CD14-positive monocyte (primary cell): ENCODE data around the gene FKBP10. TPM values are rescaled to one million over a fixed set of nuclear protein-coding genes. Genes with fewer than 3 reads are reported as not detected.

Experiments
- DNase-seq, 3 donors: peaks; one replicate each; pipeline ENCODE4 v3.0.0-alpha.2; 2011 to 2022
- H2AFZ ChIP-seq: 2 replicates; pipeline ENCODE4 v1.6.0; 2012; ENCODE audit warnings: mild to moderate bottlenecking, low read depth, low read length, inconsistent platforms; ENCODE audit not compliant: insufficient read depth, poor library complexity, severe bottlenecking
- H3K27ac ChIP-seq, 2 donors: 1 replicate in 1 of 2; 2 replicates in 1 of 2; pipeline ENCODE4 v1.5.1; 2012 to 2013; ENCODE audit warnings: low read length in 2 of 2, control low read depth in 1 of 2, inconsistent platforms in 1 of 2, low read depth in 1 of 2, mild to moderate bottlenecking in 1 of 2
- H3K27me3 ChIP-seq, 2 donors: one replicate each; pipeline versions ENCODE4 v1.6.0 to v1.6.1; 2011 to 2013; ENCODE audit warnings: low read length in 2 of 2; ENCODE audit not compliant: control insufficient read depth in 2 of 2, insufficient read depth in 2 of 2
- H3K36me3 ChIP-seq, 2 donors: replicated peaks in 1 of 2; 1 replicate in 1 of 2; 2 replicates in 1 of 2; pipeline versions ENCODE4 v1.5.1 to v1.6.1; 2012 to 2013; ENCODE audit warnings: low read length in 2 of 2, control low read depth in 1 of 2, inconsistent platforms in 1 of 2, mild to moderate bottlenecking in 1 of 2; ENCODE audit not compliant: insufficient read depth in 2 of 2, control insufficient read depth in 1 of 2
- H3K4me1 ChIP-seq, 2 donors: 1 replicate in 1 of 2; 2 replicates in 1 of 2; pipeline versions ENCODE4 v1.5.1 to v1.6.1; 2012 to 2013; ENCODE audit warnings: low read length in 2 of 2, control low read depth in 1 of 2, inconsistent platforms in 1 of 2, mild to moderate bottlenecking in 1 of 2, moderate library complexity in 1 of 2; ENCODE audit not compliant: insufficient read depth in 2 of 2, control insufficient read depth in 1 of 2
- H3K4me2 ChIP-seq: replicated peaks from 2 replicates; pipeline ENCODE3; 2012; ENCODE audit warnings: low read length, moderate library complexity, mild to moderate bottlenecking; ENCODE audit not compliant: poor library complexity, severe bottlenecking; ENCODE audit errors: extremely low read depth
- H3K4me3 ChIP-seq, 3 experiments: fragments of 200-600 bp in 1 of 3; sonication (generic) in 1 of 3; replicated peaks in 1 of 3; 1 replicate in 2 of 3; 2 replicates in 1 of 3; pipeline ENCODE4 v1.5.1; 2011 to 2013; ENCODE audit warnings: low read length in 3 of 3, mild to moderate bottlenecking in 3 of 3, control low read depth in 2 of 3, low read depth in 2 of 3, inconsistent platforms in 1 of 3, moderate library complexity in 1 of 3
- H3K79me2 ChIP-seq: 2 replicates; pipeline ENCODE4 v1.6.0; 2012; ENCODE audit warnings: mild to moderate bottlenecking, control low read depth, inconsistent platforms, low read length, moderate library complexity; ENCODE audit not compliant: insufficient read depth
- H3K9ac ChIP-seq: 2 replicates; pipeline ENCODE4 v1.6.0; 2017; ENCODE audit warnings: low read length, mild to moderate bottlenecking; ENCODE audit not compliant: insufficient read depth, poor library complexity, severe bottlenecking
- H3K9me3 ChIP-seq, 2 donors: replicated peaks in 1 of 2; 1 replicate in 1 of 2; 2 replicates in 1 of 2; pipeline versions ENCODE4 v1.5.1 to v1.6.1; 2012 to 2013; ENCODE audit warnings: low read length in 2 of 2, control low read depth in 1 of 2; ENCODE audit not compliant: control insufficient read depth in 1 of 2, insufficient read depth in 1 of 2
- H4K20me1 ChIP-seq: 2 replicates; pipeline ENCODE4 v1.6.0; 2012; ENCODE audit warnings: mild to moderate bottlenecking, low read length, control low read depth, moderate library complexity; ENCODE audit not compliant: insufficient read depth
- H3K27ac Mint-ChIP-seq, 7 donors: one replicate each; pipeline ENCODE4 v1.8.0; 2020; ENCODE audit warnings: mild to moderate bottlenecking in 7 of 7, mixed read lengths in 7 of 7, moderate library complexity in 6 of 7, inconsistent platforms in 2 of 7
- H3K27me3 Mint-ChIP-seq, 3 donors: one replicate each; pipeline ENCODE4 v1.8.0; 2021 to 2022; ENCODE audit warnings: low read depth in 3 of 3, mild to moderate bottlenecking in 3 of 3, mixed read lengths in 3 of 3, moderate library complexity in 3 of 3, inconsistent platforms in 1 of 3
- H3K36me3 Mint-ChIP-seq, 2 donors: one replicate each; pipeline ENCODE4 v1.8.0; 2020; ENCODE audit warnings: mixed read lengths in 2 of 2, inconsistent platforms in 1 of 2, mild to moderate bottlenecking in 1 of 2
- H3K4me1 Mint-ChIP-seq: one replicate; pipeline ENCODE4 v1.8.0; 2020; ENCODE audit warnings: mild to moderate bottlenecking, mixed read lengths
- H3K4me3 Mint-ChIP-seq, 2 donors: one replicate each; pipeline ENCODE4 v1.8.0; 2020; ENCODE audit warnings: mild to moderate bottlenecking in 2 of 2, mixed read lengths in 2 of 2, moderate library complexity in 1 of 2
- H3K9me3 Mint-ChIP-seq, 7 donors: one replicate each; pipeline ENCODE4 v1.8.0; 2020 to 2022; ENCODE audit warnings: mixed read lengths in 7 of 7, mild to moderate bottlenecking in 6 of 7, moderate library complexity in 6 of 7, inconsistent platforms in 2 of 7
- WGBS: methylation state at CpG from one replicate; pipeline ENCODE4 v1.1.5; 2013; ENCODE audit warnings: missing lambda C conversion rate; ENCODE audit not compliant: insufficient coverage; 5-methylcytosine and 5-hydroxymethylcytosine counted together
- intact Hi-C, 2 donors: fragments of 100-400 bp; cut with micrococcal nuclease; formaldehyde crosslinking; loops; one replicate each; pipeline versions ENCODE4 v1.15.0 to v1.15.1; 2023
- polyA plus RNA-seq, 3 donors: library from polyadenylated mRNA; depleted of rRNA in 1 of 3; unstranded in 2 of 3; stranded (reverse) in 1 of 3; fragments of 300-500 nt in 2 of 3; fragments of >200 nt in 1 of 3; fragmentation: Illumina TruSeq in 2 of 3; gene quantifications; 1 replicate in 2 of 3; 2 replicates in 1 of 3; pipeline ENCODE4 v1.2.3, GENCODE V29; 2012 to 2021
- TF ChIP-seq, protein P1 (sequence below): fragments of 200-600 bp; IDR thresholded peaks from one replicate; pipeline ENCODE4 v1.8.0; 2022; ENCODE audit warnings: antibody characterized with exemption, mild to moderate bottlenecking

Gene FKBP10
- polyA plus RNA-seq, 3 donors, result not detected

DNA sequence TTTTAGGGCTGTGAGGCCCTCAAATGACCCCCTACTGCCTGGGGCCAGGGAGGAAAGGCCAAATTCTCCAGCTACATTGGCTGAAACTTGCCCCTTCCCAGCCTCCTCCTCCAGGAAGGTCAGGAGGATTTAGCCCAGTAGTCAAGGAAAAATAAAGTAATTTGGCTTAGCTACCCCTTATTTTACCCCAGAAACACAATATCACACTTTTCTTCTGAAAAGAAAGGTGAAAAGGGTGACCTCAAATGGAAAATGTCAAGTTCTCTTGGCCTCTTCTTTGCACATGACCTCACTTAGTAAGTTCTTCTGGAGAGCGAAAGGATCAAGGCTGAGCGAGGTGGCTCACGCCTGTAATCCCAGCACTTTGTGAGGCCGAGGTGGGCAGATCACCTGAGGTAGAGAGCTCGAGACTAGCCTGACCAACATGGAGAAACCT lies 18.2 kb upstream of the FKBP10 start:
- no peaks in the 10 kb centered on the region for H3K9me3 ChIP-seq
- H3K4me1 ChIP-seq, result peaks cover 11% of the 10 kb centered on the region in 2 donors
- Mint-ChIP-seq H3K4me3 (no peak overlapping the region), H3K36me3 (no peaks in the 10 kb centered on the region), H3K4me1 (peaks cover 22% of the 10 kb centered on the region), H3K27ac (no peak overlapping the region), H3K27me3 (peaks cover 2 to 6% (median 5%) of the 10 kb centered on the region in 3 donors), H3K9me3 (peaks cover 0 to 2% (median 0%) of the 10 kb centered on the region in 7 donors)
- DNase-seq, result no peak
- intact Hi-C loops, result no loop called here
- 100% methylated on average over 3 of the region's 5 CpGs for WGBS
- no peak overlapping the region for H3K27ac ChIP-seq
- H3K36me3 ChIP-seq, result no peaks in the 10 kb centered on the region
- TF ChIP-seq, protein P1, sequence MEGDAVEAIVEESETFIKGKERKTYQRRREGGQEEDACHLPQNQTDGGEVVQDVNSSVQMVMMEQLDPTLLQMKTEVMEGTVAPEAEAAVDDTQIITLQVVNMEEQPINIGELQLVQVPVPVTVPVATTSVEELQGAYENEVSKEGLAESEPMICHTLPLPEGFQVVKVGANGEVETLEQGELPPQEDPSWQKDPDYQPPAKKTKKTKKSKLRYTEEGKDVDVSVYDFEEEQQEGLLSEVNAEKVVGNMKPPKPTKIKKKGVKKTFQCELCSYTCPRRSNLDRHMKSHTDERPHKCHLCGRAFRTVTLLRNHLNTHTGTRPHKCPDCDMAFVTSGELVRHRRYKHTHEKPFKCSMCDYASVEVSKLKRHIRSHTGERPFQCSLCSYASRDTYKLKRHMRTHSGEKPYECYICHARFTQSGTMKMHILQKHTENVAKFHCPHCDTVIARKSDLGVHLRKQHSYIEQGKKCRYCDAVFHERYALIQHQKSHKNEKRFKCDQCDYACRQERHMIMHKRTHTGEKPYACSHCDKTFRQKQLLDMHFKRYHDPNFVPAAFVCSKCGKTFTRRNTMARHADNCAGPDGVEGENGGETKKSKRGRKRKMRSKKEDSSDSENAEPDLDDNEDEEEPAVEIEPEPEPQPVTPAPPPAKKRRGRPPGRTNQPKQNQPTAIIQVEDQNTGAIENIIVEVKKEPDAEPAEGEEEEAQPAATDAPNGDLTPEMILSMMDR, result no peak
- H2AFZ ChIP-seq, result no peak overlapping the region
- no peak overlapping the region for H3K9ac ChIP-seq
- no peaks in the 10 kb centered on the region for H4K20me1 ChIP-seq
- H3K4me3 ChIP-seq, result no peak overlapping the region
- H3K4me2 ChIP-seq, result no peak overlapping the region
- H3K27me3 ChIP-seq, result no peaks in the 10 kb centered on the region
- no peaks in the 10 kb centered on the region for H3K79me2 ChIP-seq

DNA sequence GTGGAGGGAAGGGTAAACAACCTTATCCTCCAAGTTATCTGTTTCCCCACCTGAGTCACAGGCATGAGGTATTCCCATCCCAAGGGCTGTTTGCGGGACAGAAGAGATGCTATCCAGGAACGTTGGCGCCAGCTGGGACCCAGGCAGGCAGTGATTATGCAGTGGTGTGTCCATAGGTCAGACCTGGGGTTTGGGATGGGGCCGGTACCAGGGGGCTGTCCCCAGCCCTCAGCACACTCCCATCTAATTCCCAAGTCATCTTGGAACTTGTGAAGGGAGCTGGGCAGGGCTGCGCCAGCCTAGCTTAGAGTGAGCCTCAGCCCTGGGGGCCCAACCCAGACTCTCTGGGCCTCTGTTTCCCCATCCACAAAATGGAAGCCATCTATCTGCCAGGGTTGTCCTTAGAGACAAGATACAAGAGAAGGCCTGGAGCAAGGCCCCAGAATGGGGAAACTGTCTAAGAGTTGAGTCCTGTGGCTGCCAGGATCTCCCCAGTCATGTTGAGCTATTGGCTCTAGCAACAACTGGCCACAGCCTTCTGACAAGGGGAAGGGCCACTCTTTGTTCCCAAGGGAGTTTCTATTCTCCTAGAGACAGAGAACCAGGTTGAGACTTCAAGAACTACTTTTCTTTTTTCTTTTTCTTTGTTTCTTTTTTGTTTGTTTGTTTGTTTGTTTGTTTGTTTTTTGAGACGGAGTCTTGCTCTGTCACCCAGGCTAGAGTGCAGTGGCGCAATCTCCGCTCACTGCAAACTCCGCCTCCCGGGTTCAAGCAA lies 16.5 kb upstream of the FKBP10 start:
- H3K79me2 ChIP-seq, result no peaks in the 10 kb centered on the region
- H3K27me3 Mint-ChIP-seq, result peaks cover 2 to 4% (median 3%) of the 10 kb centered on the region in 3 donors
- peak overlapping the region; percentile 41 for H2AFZ ChIP-seq

More for the DNA sequence above, 16.5 kb upstream of the FKBP10 start:
- Histone ChIP-seq H4K20me1 (no peaks in the 10 kb centered on the region), H3K9ac (no peak overlapping the region), H3K27ac (peak overlapping the region; percentile 2 to 41), H3K27me3 (no peaks in the 10 kb centered on the region), H3K4me1 (peaks cover 10 to 11% of the 10 kb centered on the region in 2 donors), H3K4me2 (no peak overlapping the region), H3K4me3 (no peak overlapping the region), H3K9me3 (no peaks in the 10 kb centered on the region), H3K36me3 (no peaks in the 10 kb centered on the region)
- Mint-ChIP-seq H3K27ac (peak overlapping the region in 2 of 7 donors; percentile 30 to 53), H3K4me1 (peaks cover 22% of the 10 kb centered on the region), H3K4me3 (no peak overlapping the region), H3K9me3 (peaks cover 0 to 2% (median 0%) of the 10 kb centered on the region in 7 donors), H3K36me3 (no peaks in the 10 kb centered on the region)
- intact Hi-C loops, result no loop called here
- TF ChIP-seq, protein P1, result no peak
- peak in 2 of 3 donors; percentile 5 to 21 for DNase-seq
- 80% methylated on average over 1 of the region's 10 CpGs for WGBS
